Neural cell (in vitro differentiated cells): ENCODE data around the gene ADGRD1. TPM values are rescaled to one million over a fixed set of nuclear protein-coding genes. Genes with fewer than 3 reads are reported as not detected.

Experiments used
- H2AFZ ChIP-seq: fragments of 200-600, 300-800 bp; sonication (generic), shearing (Covaris generic); 2 replicates; pipeline ENCODE4 v1.6.0; 2014; ENCODE audit warnings: low read depth, mild to moderate bottlenecking, antibody characterized with exemption, low read length, moderate library complexity
- H3F3A ChIP-seq: fragments of 200-600 bp; shearing (Covaris generic); 2 replicates; pipeline ENCODE4 v1.6.1; 2016; ENCODE audit warnings: mild to moderate bottlenecking, moderate library complexity, mixed read lengths, antibody characterized with exemption, low read length; ENCODE audit not compliant: insufficient read depth, poor library complexity, severe bottlenecking
- H3K27ac ChIP-seq: fragments of 200-600, 300-800 bp; sonication (generic), shearing (Covaris generic); 2 replicates; pipeline ENCODE4 v1.5.1; 2014; ENCODE audit warnings: mild to moderate bottlenecking, low read length, moderate library complexity
- H3K27me3 ChIP-seq: fragments of 300-800, 200-600 bp; sonication (generic), shearing (Covaris generic); 2 replicates; pipeline ENCODE4 v1.6.0; 2014; ENCODE audit warnings: mild to moderate bottlenecking, low read depth, low read length, moderate library complexity; ENCODE audit not compliant: insufficient read depth
- H3K36me3 ChIP-seq: fragments of 300-800, 200-600 bp; sonication (generic), shearing (Covaris generic); 2 replicates; pipeline ENCODE4 v1.5.1; 2014; ENCODE audit warnings: mild to moderate bottlenecking, antibody characterized with exemption, low read length, moderate library complexity; ENCODE audit not compliant: insufficient read depth
- H3K4me2 ChIP-seq: fragments of 300-800, 200-600 bp; sonication (generic), shearing (Covaris generic); 2 replicates; pipeline ENCODE4 v1.6.0; 2014; ENCODE audit warnings: mild to moderate bottlenecking, low read length
- H3K4me3 ChIP-seq: fragments of 300-800, 200-600 bp; sonication (generic), shearing (Covaris generic); 2 replicates; pipeline ENCODE4 v1.5.1; 2014; ENCODE audit warnings: mild to moderate bottlenecking, low read length, moderate library complexity
- H3K79me2 ChIP-seq: fragments of 200-600 bp; shearing (Covaris generic); replicated peaks from 2 replicates; pipeline ENCODE4 v1.6.0; 2014; ENCODE audit warnings: mild to moderate bottlenecking, low read length, moderate library complexity; ENCODE audit not compliant: insufficient read depth
- H3K9ac ChIP-seq: fragments of 300-800, 200-600 bp; sonication (generic), shearing (Covaris generic); 2 replicates; pipeline ENCODE4 v1.6.1; 2016; ENCODE audit warnings: mild to moderate bottlenecking, low read length, mixed read lengths
- H3K9me2 ChIP-seq: fragments of 200-600 bp; shearing (Covaris generic); 2 replicates; pipeline ENCODE4 v1.6.1; 2016; ENCODE audit warnings: mild to moderate bottlenecking, low read length, mixed read lengths; ENCODE audit not compliant: insufficient read depth
- H3K9me3 ChIP-seq: fragments of 200-600, 300-800 bp; sonication (generic), shearing (Covaris generic); 2 replicates; pipeline ENCODE4 v1.6.1; 2016; ENCODE audit warnings: mild to moderate bottlenecking, mixed run types, low read length, moderate library complexity, mixed read lengths
- H4K20me1 ChIP-seq: fragments of 200-600 bp; shearing (Covaris generic); 2 replicates; pipeline ENCODE4 v1.6.1; 2016; ENCODE audit warnings: mild to moderate bottlenecking, mixed run types; ENCODE audit not compliant: insufficient read depth
- EP300 ChIP-seq: fragments of 450-650 bp; conservative IDR thresholded peaks from 2 replicates; pipeline ENCODE4 v1.6.1; 2014; ENCODE audit warnings: antibody characterized with exemption, mild to moderate bottlenecking, moderate library complexity; ENCODE audit not compliant: poor library complexity, severe bottlenecking
- EZH2 ChIP-seq: fragments of 200-600, 300-800 bp; shearing (Covaris generic), sonication (generic); IDR thresholded peaks from 2 replicates; pipeline ENCODE4 v1.6.1; 2014; ENCODE audit warnings: antibody characterized with exemption, low read length, borderline replicate concordance, mild to moderate bottlenecking; ENCODE audit not compliant: insufficient read depth, poor library complexity, severe bottlenecking
- MXI1 ChIP-seq: fragments of 450-650 bp; conservative IDR thresholded peaks from 2 replicates; pipeline ENCODE4 v1.6.1; 2014; ENCODE audit warnings: antibody characterized with exemption, mild to moderate bottlenecking; ENCODE audit not compliant: poor library complexity, severe bottlenecking
- POLR2AphosphoS5 ChIP-seq: IDR thresholded peaks from 2 replicates; pipeline ENCODE4 v1.6.1; 2012
- RAD21 ChIP-seq: fragments of 450-650 bp; conservative IDR thresholded peaks from 2 replicates; pipeline ENCODE4 v1.6.1; 2014; ENCODE audit warnings: antibody characterized with exemption, mild to moderate bottlenecking, moderate library complexity
- SMC3 ChIP-seq: fragments of 450-650 bp; conservative IDR thresholded peaks from 2 replicates; pipeline ENCODE4 v1.6.1; 2014; ENCODE audit warnings: antibody characterized with exemption, mild to moderate bottlenecking, moderate library complexity; ENCODE audit not compliant: poor library complexity
- TAF1 ChIP-seq: IDR thresholded peaks from 2 replicates; pipeline ENCODE4 v1.6.1; 2012; ENCODE audit warnings: low read depth
- polyA plus RNA-seq: library from polyadenylated mRNA; depleted of rRNA; stranded (reverse); fragments of >200 nt; gene quantifications from 2 replicates; pipeline ENCODE4 v1.2.3, GENCODE V29; 2014
- TF ChIP-seq, protein P1 (sequence below): IDR thresholded peaks from 2 replicates; pipeline ENCODE4 v1.6.1; 2012; ENCODE audit warnings: borderline replicate concordance
- TF ChIP-seq, protein P2 (sequence below): fragments of 450-650 bp; IDR thresholded peaks from 2 replicates; pipeline ENCODE4 v1.5.1; 2014; ENCODE audit warnings: antibody characterized with exemption, mild to moderate bottlenecking, moderate library complexity; ENCODE audit not compliant: poor library complexity, severe bottlenecking

ADGRD1 gene
- polyA plus RNA-seq, 1 donor from 2014 or later, result 1.7 TPM

- H3K4me3 ChIP-seq, result no peak overlapping the region
- H3K9me3 ChIP-seq, result no peaks in the 10 kb centered on the region
- H3F3A ChIP-seq, result no peaks in the 10 kb centered on the region
- no peak overlapping the region for H3K27ac ChIP-seq
- H3K27me3 ChIP-seq, result no peaks in the 10 kb centered on the region
- no peaks in the 10 kb centered on the region for H3K36me3 ChIP-seq
- no peak overlapping the region for H3K4me2 ChIP-seq
- TF ChIP-seq TAF1 (no peak), POLR2AphosphoS5 (no peak), EP300 (no peak), SMC3 (no peak), RAD21 (no peak), EZH2 (no peak), MXI1 (no peak)
- TF ChIP-seq, protein P1, sequence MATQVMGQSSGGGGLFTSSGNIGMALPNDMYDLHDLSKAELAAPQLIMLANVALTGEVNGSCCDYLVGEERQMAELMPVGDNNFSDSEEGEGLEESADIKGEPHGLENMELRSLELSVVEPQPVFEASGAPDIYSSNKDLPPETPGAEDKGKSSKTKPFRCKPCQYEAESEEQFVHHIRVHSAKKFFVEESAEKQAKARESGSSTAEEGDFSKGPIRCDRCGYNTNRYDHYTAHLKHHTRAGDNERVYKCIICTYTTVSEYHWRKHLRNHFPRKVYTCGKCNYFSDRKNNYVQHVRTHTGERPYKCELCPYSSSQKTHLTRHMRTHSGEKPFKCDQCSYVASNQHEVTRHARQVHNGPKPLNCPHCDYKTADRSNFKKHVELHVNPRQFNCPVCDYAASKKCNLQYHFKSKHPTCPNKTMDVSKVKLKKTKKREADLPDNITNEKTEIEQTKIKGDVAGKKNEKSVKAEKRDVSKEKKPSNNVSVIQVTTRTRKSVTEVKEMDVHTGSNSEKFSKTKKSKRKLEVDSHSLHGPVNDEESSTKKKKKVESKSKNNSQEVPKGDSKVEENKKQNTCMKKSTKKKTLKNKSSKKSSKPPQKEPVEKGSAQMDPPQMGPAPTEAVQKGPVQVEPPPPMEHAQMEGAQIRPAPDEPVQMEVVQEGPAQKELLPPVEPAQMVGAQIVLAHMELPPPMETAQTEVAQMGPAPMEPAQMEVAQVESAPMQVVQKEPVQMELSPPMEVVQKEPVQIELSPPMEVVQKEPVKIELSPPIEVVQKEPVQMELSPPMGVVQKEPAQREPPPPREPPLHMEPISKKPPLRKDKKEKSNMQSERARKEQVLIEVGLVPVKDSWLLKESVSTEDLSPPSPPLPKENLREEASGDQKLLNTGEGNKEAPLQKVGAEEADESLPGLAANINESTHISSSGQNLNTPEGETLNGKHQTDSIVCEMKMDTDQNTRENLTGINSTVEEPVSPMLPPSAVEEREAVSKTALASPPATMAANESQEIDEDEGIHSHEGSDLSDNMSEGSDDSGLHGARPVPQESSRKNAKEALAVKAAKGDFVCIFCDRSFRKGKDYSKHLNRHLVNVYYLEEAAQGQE, result no peak
- TF ChIP-seq, protein P2, sequence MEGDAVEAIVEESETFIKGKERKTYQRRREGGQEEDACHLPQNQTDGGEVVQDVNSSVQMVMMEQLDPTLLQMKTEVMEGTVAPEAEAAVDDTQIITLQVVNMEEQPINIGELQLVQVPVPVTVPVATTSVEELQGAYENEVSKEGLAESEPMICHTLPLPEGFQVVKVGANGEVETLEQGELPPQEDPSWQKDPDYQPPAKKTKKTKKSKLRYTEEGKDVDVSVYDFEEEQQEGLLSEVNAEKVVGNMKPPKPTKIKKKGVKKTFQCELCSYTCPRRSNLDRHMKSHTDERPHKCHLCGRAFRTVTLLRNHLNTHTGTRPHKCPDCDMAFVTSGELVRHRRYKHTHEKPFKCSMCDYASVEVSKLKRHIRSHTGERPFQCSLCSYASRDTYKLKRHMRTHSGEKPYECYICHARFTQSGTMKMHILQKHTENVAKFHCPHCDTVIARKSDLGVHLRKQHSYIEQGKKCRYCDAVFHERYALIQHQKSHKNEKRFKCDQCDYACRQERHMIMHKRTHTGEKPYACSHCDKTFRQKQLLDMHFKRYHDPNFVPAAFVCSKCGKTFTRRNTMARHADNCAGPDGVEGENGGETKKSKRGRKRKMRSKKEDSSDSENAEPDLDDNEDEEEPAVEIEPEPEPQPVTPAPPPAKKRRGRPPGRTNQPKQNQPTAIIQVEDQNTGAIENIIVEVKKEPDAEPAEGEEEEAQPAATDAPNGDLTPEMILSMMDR, result no peak
- H4K20me1 ChIP-seq, result no peaks in the 10 kb centered on the region
- H3K9ac ChIP-seq, result no peak overlapping the region
- no peak overlapping the region for H2AFZ ChIP-seq
- no peaks in the 10 kb centered on the region for H3K9me2 ChIP-seq
- no peaks in the 10 kb centered on the region for H3K79me2 ChIP-seq
Measured at GRCh38 chr12:131105736-131106348, 152.1 kb downstream of the ADGRD1 start.

GRCh38 chr12:131106349-131106941 is 152.7 kb downstream of the ADGRD1 start:
- Histone ChIP-seq H3K9me3 (no peaks in the 10 kb centered on the region), H3K9me2 (no peaks in the 10 kb centered on the region), H3K27ac (no peak overlapping the region), H2AFZ (no peak overlapping the region), H3K4me2 (no peak overlapping the region), H3K27me3 (no peaks in the 10 kb centered on the region), H3K36me3 (no peaks in the 10 kb centered on the region), H3K9ac (no peak overlapping the region), H3K4me3 (no peak overlapping the region), H4K20me1 (no peaks in the 10 kb centered on the region), H3K79me2 (no peaks in the 10 kb centered on the region), H3F3A (no peaks in the 10 kb centered on the region)
- TF ChIP-seq EP300 (no peak), MXI1 (no peak), SMC3 (no peak), RAD21 (no peak), TAF1 (no peak), POLR2AphosphoS5 (no peak), EZH2 (no peak)
- TF ChIP-seq, protein P1, result no peak
- TF ChIP-seq, protein P2, result no peak
